ENCODE data around the gene HPSE2.

- no peak for TF ChIP-seq THAP7 (CRISPR knock-in tag; IDR thresholded peaks at IDR 0.05)
- no peak for TF ChIP-seq MAFK (conservative IDR thresholded peaks at IDR 0.05 in 1 of 2, IDR thresholded peaks at IDR 0.05 in 1 of 2; ENCODE audit: low read length in 2 of 2)
- no peak for TF ChIP-seq FOXP4 (CRISPR knock-in tag; IDR thresholded peaks at IDR 0.05)
Measured at GRCh38 chr10:99005254-99005653, 230.4 kb downstream of the HPSE2 start.
